MM.1S (cell line): ENCODE measurements around the gene SPIN1.

Experiments used
- CTCF ChIP-seq: fragments of 300-600 bp; sonication (generic); IDR thresholded peaks from 2 replicates; pipeline ENCODE4 v1.5.1; 2016; ENCODE audit warnings: antibody characterized with exemption, low read length, mixed read lengths
- EZH2phosphoT487 ChIP-seq: fragments of 300-600 bp; sonication (generic); IDR thresholded peaks from 2 replicates; pipeline ENCODE4 v1.6.1; 2018; ENCODE audit warnings: antibody characterized with exemption, low read length

- TF ChIP-seq CTCF (no peak), EZH2phosphoT487 (no peak)
Observed at GRCh38 chr9:88411471-88411870, 23.2 kb downstream of the SPIN1 start.
